HG03558 (cell line): ENCODE measurements around the gene MRPS16.

ENCODE experiments used
- ATAC-seq: cut with Tn5 transposase; IDR thresholded peaks from one replicate; pipeline ENCODE4 v1.9.1; 2021; ENCODE audit warnings: moderate number of reproducible peaks; ENCODE audit not compliant: unreplicated experiment; ENCODE audit errors: extremely low read depth

MRPS16 gene

GRCh38 chr10:73205081-73205480, 47.4 kb downstream of the MRPS16 start:
- no peak for ATAC-seq
